NCI-H82 (cell line): ENCODE results near the gene PSAPL1.

Experiments used
- DNase-seq: peaks from one replicate; lab custom pipeline; 2025; lab: John Stamatoyannopoulos, UW

PSAPL1 gene

DNA sequence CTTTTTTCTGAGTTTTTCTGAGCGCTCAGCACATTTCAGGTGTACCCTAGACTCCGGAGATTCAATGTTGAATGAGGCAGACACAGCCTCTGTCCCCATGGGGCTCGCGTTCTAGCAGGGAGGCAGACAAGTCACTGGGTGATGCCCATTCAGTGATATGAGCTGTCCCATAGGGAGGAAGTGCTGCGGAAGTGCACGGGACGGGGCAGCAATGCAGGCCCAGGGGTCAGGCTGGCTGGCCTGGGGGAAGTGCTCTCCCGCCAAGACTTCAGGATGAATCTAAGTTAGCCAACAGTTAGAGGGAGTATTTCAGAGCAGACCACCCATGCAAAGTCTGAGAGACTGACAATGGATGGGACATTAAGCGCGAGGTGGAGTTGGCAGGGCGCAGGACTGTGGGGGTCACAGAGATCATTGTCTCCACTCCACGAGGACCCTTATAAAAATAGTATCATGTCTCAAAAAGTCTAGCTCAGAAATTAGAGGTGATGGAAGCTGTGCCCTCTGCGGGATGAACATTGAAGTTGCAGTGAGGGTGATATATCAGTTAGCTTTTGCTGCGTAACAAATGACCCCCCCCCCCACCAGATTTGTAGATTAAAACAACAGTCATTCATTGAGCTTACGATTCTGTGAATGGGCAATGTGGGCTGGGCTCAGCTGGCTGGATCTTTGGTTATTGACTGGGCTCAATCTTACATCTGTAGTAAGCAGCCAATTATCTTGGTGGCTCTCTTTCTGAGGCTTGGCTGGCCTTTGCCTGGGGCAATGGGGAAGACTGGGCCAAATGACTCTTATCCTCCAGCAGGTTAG is 16.4 kb downstream of the PSAPL1 start:
- DNase-seq = no peak

DNA sequence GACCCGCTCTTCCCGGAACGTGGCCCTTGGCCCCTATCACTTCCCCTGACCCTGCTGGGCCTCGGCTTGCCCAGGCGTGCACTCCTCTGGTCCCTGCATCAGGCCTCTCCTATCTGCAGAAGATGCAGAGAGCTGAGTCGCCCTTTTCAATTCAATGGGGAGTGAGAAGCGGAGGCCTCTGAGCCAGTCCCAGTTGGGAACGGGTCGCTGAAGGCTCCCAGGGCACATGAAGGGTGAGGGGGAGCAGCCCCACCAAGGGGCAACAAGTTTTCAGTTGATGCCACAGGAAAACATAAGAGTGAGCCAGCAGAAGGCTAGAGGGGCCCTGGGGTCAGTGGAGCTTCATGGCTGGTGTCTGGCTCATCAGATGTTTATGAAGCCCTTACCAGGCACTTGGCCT is 17.1 kb downstream of the PSAPL1 start:
- no peak for DNase-seq

DNA sequence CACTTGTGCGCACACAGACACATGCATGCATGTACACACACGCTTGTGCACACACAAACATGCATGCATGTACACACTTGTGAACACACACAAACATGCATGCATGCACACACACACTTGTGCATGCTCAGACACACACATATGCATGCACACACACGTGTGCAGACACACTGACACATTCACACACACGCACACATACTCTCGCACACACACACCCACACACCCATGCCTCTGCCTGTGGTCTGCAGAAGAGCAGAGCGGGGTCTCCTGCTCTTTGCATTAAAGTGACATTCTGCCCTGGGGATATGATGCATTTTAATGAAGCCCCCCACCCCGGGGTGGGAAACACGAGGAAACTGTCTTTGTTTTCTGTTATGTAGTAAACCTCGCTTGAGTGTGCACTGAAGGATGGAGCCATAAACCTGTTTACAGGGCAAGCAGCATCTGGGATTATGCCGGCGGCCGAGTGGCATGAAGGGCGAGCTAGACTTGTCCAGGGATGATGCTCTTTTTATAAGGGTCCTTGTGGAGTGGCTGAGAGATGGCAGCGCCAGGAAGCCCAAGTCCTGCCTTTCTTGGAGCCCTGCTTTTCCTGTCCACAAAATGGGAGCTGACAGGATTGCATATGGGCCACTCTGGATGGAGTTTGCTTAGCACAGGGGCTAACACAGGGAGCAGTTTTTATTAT is 17.8 kb downstream of the PSAPL1 start:
- DNase-seq = no peak

DNA sequence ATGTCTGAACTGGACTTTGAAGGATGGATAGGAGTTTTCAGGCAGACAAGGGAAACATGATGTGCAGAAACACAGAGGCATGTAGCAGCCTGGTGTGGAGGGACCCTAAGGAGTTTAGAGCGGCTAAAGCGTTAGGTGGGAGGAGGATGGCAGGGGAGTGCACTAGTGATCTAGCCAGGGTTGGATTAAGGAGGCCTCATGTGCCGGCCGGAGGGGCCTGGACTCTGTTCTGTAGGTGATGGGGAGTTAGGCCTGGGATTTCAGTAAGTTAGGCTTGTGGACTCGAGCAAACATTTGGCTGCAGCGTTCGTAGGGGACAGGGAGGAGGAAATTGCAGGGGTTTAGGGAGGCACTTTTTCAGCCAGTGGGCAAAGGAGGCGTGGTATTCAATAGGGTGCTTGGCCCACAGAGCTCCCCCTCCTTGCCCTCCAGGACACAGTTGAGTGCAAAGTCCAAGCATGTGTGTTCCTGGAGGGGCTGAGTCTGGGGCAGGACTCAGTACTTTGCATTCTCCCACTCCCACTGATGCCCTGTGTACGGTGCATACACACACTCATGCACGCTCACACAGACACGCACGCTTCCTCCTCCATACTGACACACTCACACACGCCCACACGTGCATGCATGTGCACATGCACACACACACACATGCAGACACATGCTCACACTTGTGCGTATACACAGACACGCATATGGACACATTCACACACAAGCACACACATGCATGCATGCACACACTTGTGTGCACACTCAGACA is 18.6 kb downstream of the PSAPL1 start:
- DNase-seq = no peak

DNA sequence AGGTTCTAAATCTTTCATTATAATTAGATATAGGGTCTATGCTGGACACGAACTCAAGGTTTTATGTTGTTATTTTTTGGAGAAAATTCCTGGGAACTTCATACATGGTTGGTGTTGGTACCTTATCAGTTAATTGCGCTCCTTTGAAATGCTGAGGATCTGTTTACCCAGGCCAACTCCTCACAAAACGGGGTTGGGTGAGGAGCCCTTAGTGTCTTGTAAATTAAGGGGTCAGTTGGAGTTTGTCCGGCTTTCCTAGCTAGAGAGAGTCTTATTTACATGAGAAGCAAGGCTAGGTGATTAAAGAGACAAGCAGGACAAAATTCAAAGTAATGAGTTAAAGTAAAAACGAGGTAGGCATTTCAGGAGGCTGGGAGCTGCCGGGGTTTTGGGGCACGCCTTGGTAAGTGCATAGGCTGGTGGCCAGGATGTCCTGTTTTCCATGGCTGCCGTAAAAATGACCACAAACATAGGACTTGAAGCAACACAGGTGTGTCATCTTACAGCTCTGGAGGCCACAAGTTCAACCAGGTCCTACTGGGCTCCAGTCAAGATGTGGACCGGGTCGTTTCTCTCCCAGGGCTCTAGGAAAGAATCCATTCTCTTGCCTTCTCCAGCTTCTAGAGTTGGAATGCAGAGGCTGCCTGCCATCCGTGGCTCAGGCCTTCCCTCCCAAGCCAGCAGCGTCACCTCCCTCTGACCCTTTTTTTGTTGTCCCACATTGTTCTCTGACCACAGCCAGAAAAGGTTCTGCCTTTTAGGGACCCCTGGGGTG is 19.8 kb downstream of the PSAPL1 start:
- DNase-seq = no peak

DNA sequence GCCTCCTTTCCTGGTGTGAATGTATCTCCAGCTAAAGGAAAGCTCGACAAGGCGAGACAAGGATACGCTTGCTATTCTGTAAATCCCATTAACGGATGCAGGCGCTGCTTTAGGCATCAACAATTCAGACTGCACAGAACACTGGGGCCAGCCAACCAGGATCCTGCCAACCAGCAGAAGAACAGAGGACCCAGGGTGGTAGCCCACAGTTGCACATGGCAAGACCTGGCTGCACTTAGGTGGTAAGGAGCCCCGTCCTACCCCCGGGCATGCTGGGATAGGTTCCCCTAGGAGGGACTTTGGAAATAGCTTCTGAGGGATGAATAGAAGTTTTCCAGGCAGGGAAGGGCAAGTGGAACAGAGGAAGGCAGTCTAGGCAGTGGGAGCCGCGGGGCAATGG is 20.7 kb downstream of the PSAPL1 start:
- DNase-seq = peak; percentile 62

DNA sequence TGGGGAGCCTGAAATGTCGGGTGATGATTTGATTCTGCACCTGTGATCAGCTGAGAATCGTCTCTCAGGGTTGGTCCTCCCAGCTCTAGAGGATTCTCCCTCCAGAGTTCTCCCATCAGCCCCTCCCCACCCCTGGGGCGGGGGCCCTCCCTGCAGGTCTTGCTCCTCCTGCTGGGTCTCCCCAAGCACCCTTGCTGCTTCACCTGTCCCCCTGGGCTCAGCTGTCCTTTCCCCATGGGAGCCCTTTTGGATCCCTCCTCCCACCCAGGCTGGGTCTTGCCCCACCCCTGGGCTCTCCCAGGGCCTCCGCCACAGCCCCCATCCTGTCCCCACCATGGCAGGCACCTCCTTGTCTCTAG is 22.2 kb downstream of the PSAPL1 start:
- no peak for DNase-seq

DNA sequence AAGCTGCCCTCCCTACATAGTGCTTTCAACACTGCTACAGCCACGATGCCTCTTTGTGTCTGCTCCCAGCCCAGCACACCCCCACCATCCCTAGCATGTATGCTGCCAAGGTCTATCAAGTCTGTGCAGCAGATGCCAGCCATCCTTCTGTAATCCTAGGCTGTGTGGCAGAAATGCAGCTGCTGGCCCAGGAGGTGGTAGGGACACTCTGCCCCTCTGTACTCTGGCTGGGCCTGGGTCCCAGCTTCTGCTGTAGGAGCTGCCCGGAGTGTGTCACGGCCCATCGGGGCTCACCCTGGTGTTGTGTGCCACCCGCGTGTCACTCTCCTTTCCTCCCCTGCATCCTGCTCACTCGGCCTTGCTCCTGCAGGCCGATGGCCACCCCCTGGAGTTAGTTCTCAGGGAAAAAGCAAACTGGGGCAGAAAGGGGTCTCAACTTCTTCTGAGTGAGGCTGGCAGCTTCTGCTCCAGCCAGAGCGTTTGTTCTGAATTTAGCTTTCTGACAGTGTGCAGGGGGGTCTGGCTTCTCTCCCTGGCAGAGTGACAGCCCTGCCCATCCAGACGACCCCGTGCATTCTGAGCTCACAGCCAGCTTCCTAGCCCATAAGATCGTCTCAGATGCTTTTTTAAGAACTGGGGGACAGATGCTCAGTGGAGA is 22.7 kb downstream of the PSAPL1 start:
- DNase-seq = no peak

DNA sequence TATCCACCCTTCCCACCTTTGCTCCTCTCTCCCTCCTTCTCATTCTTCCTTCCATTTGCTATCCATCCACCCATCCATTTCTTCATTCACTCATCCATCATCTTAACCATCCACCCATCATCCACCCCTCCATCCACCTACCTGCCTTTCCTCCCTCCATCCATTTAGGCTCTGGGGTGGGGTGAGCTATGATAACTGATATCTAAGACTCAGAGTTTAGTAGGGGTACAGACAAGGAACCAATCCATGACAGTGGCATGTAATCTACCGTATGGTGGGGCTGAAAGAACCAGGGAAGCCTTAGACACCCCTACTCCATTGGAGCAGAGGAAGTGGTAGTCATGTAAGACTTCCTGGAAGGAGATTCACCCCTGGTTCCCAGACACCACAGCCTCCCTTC is 23.2 kb downstream of the PSAPL1 start:
- no peak for DNase-seq

DNA sequence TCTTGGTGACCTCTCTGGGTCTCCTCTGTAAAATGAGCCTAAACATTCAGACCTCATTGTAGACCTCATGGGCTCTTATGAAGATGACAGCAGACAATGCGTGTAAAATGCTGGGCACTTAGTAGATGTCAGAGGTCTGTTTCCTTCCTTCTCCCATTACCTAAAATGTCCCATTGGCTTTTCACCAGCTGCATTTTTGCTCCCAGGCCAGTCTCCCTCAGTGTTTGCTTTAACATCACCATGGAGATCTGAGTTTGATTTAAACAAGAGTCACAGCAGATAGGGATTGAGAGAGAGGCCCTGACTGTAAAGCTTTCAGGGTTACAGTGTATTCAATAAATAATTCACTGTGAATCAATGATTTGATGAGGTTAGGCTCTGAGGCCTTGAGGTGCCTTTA is 24.3 kb downstream of the PSAPL1 start:
- no peak for DNase-seq

DNA sequence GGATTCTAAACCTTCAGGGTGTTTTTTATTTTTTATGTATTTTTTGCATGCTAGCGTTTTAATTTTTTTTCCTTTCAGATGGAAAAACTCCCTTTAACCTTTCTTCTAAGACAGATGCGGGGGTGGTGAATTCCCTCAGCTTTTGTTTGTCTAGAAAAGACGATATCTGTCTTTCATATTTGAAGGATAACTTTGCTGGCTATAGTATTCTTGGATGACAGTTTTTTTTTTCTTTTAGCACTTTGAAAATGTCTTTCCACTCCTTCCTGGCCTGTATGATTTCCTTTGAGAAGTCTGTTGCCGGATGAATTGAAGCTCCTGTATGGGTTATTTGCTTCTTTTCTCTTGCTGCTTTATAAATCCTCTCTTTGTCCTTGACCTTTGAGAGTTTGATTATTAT is 26.6 kb downstream of the PSAPL1 start:
- no peak for DNase-seq

DNA sequence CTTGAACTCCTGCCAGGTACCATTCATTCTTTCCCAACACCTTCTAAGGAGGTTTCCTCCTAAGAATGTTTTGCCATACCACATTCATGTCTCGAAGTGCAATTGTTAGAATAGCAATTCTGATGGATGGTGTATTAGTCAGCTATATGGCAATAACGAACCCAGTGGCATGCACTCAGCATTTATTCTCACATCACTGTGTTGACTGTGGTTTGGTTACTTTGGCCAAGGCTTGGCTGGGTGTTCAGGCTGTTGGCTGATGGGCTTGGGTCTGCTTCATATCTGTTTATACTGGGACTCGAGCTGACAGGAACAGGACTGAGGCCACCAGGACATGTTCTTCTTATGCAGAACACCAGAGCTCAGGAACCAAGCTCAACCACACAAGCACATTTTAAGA is 31.7 kb downstream of the PSAPL1 start:
- no peak for DNase-seq

DNA sequence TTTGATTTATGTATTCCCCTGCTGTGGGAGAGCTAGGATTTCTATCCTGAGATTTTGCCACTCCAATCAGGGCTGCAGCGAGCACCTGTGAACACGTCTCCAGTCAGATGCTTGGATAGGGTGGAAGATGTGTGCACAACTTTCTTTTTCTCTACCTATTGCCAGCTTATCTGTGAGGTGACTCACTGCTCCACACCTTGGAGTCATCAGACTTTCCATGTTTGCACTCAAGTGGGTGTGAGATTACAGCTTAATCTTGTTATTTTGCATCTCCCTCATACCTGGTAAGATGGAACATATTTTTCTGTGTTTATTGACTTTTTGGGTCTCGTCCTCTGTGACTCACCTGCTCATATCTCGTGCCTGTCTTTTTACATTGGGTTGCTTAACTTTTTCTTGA is 32.2 kb downstream of the PSAPL1 start:
- DNase-seq = no peak

DNA sequence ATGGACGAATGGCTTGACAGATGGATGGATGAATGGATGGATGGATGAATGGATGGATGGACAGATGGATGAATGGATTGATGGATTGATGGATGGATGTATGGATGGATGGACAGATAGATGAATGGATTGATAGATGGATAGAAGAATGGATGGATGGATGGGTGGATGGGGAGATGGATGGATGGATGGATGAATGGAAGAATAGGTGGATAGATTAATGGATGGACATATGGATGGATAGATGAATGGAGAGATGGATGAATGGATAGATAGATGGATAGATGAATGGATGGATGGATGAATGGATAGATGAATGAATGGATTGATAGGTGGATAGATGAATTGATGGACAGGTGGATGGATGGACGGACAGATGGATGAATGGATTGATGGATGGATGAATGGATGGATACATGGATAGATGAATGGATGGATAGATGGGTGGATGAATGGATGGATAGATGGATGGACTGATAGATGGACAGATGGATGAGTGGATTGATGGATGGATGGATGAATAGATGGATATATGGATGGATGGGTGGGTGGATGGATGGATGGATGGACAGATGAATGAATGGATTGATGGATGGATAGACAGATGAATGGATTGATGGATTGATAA is 33.9 kb downstream of the PSAPL1 start:
- no peak for DNase-seq

DNA sequence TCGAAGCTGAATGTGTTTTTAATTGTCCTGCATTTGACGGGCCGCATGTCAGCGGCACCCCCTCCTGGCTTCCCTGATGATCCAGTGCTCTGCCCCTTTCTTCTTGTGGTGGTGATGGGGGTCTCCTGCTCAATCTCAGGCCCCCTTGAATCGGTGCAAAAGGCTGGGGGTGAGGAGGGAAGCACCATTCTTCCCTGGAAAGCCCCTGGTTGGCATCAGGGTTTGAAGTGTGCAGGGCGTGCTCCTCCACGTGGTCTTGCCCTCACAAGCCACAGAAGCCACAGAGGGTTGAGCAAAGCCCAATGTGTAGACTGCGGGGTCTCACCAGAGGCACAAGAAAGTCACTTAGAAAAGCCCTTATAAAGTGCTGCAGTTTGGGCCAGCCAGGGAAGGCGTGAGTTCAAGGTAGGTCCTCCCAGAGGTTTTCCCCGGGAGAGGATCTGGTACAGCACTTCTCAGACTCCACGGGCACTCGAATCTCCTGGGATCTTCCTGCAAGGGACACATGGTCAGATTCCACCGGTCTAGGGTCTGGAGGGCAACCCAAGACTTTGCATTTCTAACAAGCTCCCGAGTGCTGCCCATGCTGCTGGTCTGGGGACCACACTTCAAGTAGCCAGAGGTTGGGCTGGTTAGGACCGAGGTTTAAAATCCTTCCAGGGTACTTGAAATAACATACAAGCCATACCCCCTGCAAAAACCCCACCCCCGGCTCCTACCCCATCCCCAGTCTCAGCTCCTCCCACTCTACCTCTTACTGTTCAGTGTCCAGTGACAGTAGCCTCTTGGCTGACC is 35.1 kb downstream of the PSAPL1 start:
- DNase-seq = no peak

DNA sequence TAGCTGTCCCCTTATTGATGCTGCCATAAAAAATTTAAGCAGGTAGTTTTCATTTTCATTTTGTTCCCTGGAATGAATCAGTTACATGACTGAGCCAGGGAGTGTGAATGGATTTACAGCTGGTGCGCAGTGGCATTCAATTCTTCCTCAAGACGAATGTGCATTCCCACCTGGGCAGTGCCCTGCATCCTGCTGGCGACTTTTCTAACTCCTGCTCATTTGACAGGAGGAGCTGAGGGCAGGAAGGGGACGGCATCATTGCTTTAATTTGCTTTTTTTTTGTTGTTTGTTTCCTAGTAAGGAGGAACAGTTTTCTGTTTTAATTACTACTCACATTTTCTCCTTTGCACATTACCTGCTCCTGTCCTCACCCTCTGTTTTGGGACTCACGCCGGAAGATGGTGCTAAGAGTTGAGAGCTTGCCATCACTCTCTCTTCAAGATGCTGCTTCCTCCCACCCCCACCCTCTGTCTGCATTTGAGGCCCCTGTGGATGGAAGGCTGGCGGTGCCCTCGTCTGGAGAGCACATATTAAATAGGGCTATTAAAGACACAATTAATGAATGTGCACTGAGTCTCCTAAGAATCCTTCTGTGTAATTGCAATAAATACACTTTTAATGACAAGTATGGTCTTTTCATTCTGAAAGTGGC is 35.8 kb downstream of the PSAPL1 start:
- no peak for DNase-seq

DNA sequence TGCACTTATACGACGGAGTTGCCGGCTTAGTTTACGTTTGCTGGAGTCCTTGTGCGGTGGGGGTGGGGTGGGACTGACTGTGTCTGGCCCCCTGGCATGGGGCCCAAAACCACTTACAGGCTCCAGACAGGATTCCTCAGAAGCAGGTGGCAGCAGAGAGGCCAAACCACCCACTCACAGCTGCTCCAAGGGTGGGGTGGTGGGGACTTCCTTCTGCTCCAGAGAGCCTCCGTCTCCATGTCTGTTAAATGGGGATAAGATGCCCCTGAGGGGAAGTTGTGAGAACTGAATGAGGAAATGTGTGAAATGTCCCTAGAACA is 36.7 kb downstream of the PSAPL1 start:
- peak; percentile 85 for DNase-seq

DNA sequence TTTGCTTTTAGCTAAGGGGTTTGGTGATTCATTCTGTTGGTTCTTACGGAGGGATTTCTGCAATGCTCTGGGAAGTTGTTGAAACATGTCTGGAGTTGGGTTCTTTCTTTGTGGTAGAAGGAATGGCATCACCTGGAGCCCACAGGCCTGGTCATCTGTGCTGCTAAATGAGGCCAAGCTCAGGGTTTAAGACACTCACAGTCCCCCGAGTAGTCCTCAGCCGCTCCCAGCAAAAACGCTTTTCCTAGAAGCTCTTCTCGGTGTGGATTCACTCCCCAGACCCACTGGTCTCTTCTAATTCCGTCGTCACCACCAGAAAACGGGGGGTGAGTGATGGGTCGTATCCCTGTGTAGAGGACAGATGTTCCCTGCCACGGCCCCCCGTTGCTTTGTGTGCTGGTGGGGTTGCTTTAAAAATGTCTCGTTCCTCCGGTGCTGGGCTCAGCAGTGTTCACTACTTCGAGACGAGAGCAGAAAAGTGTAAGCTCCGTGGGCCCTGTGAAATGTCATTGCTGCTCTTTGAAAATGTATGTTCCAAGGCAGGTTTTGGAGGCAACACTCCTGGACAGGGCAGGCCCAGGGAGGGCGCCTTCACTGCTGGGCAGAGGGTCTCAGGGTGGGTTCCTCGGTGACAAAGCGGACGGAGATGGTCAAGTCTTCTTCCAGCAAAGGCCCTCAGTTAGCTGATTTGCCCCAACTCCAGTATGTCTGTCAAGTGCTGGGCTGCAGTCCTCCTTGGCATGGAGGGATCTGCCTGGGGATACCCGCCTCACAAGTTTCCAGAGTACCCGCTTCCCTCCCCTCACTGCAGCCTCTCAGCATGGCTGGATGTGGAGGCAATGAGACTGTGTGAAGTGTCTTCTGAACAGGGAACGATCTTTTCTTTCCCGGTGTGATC is 37.3 kb downstream of the PSAPL1 start:
- no peak for DNase-seq
